ENCODE results near the gene MED12L. TPM values are rescaled to one million over a fixed set of nuclear protein-coding genes. Genes with fewer than 3 reads are reported as not detected.

MED12L gene
- total and polyA plus RNA-seq, 9 of the 15 experiments (the other 6 are each of a cell fraction or from before 2014, with no cell fraction given): not detected

GRCh38 chr3:151166161-151166560, 80.7 kb downstream of the MED12L start:
- intact Hi-C loops (cut with micrococcal nuclease): loop anchor here (10.0 kb wide), 1 partner anchor 749 kb away; no protein-coding TSS in a partner anchor

More at GRCh38 chr3:151166161-151166560, 80.7 kb downstream of the MED12L start:
- in situ Hi-C loops (cut with MboI): loop anchor here (10.0 kb wide), 1 partner anchor 119 kb away; no protein-coding TSS in a partner anchor
- Histone ChIP-seq H3K4me3 (no peak overlapping the region), H3K4me1 (replicated peaks in 1 of 2; ENCODE audit: control insufficient read depth in 2 of 2, insufficient read depth in 2 of 2, low read length in 2 of 2) (no peaks in the 10 kb centered on the region), H3K79me2 (ENCODE audit: control insufficient read depth, insufficient read depth, low read length) (no peaks in the 10 kb centered on the region), H3K27ac (ENCODE audit: extremely low read depth, low read depth, low read length) (no peak overlapping the region), H3K9ac (ENCODE audit: insufficient read depth in 1 of 2, low read depth in 2 of 2, low read length in 2 of 2) (no peak overlapping the region), H3K36me3 (ENCODE audit: control insufficient read depth, insufficient read depth, low read length) (no peaks in the 10 kb centered on the region), H3K27me3 (ENCODE audit: control insufficient read depth in 2 of 2, insufficient read depth in 2 of 2, low read length in 2 of 2) (peaks cover 4 to 8% of the 10 kb centered on the region in 2 experiments; a peak in 3 of 5 replicates), H2AFZ (ENCODE audit: low read depth, low read length) (no peak overlapping the region), H3K4me2 (ENCODE audit: insufficient read depth, low read length) (no peak overlapping the region), H4K20me1 (replicated peaks; ENCODE audit: control insufficient read depth, insufficient read depth, low read length) (no peaks in the 10 kb centered on the region), H3K9me3 (replicated peaks; ENCODE audit: control insufficient read depth, insufficient read depth, low read depth, low read length) (no peaks in the 10 kb centered on the region), H3K9me1 (ENCODE audit: control insufficient read depth, insufficient read depth, low read length) (no peaks in the 10 kb centered on the region)
- TF ChIP-seq PREB (CRISPR knock-in tag; IDR thresholded peaks at IDR 0.05) (no peak), CTCF (IDR thresholded peaks at IDR 0.05 in 2 of 3, conservative IDR thresholded peaks at IDR 0.05 in 1 of 3; ENCODE audit: insufficient read depth in 2 of 3, low read depth in 1 of 3, low read length in 3 of 3) (peak in 1 of 3 experiments; percentile 21; a peak in 2 of 6 replicates)
- BruUV-seq (replicated peaks): no TSS peak
- FAIRE-seq (no peak), ATAC-seq (no peak), DNase-seq (ENCODE audit: extremely low read depth in 1 of 4, low spot score in 3 of 4) (no peak)
- WGBS (ENCODE audit: insufficient coverage, low coverage, missing lambda C conversion rate): 0% methylated on average over 3 of the region's 3 CpGs
- ChIA-PET POLR2A (no interaction called here), CTCF (ENCODE audit: low intra/inter-chr PET ratio) (interaction anchor here (0.7 kb wide), 1 partner anchor 117 kb away, joined by 4 read pairs; no protein-coding TSS in a partner anchor)

All from K562 (cell line).